IPS-18c (cell line): Measurements from ENCODE around the gene RS1.

Experiments used
- H3K4me3 ChIP-seq: 2 replicates; pipeline ENCODE4 v1.7.0; 2013; ENCODE audit warnings: low read depth, mild to moderate bottlenecking, low read length, moderate library complexity; ENCODE audit not compliant: insufficient read depth
- H3K9me3 ChIP-seq: one replicate; pipeline ENCODE4 v1.6.1; 2013; ENCODE audit warnings: mild to moderate bottlenecking, low read length, moderate library complexity; ENCODE audit not compliant: control insufficient read depth, insufficient read depth

RS1 gene

GRCh38 chrX:18676050-18676449, 4.1 kb upstream of the RS1 start:
- Histone ChIP-seq H3K4me3 (no peak overlapping the region), H3K9me3 (peaks cover 13% of the 10 kb centered on the region)

GRCh38 chrX:18674788-18675735, 3.2 kb upstream of the RS1 start:
- Histone ChIP-seq H3K4me3 (peak overlapping the region; percentile 63), H3K9me3 (peaks cover 14% of the 10 kb centered on the region)

- H3K4me3 ChIP-seq: peak overlapping the region; percentile 63; the same call in 1 of the 2 replicates
- peaks cover 12% of the 10 kb centered on the region for H3K9me3 ChIP-seq
Observed at GRCh38 chrX:18674417-18674787, 2.5 kb upstream of the RS1 start.

GRCh38 chrX:18668071-18668835, 3.7 kb downstream of the RS1 start:
- Histone ChIP-seq H3K9me3 (peaks cover 5% of the 10 kb centered on the region), H3K4me3 (no peak overlapping the region)

- peaks cover 2% of the 10 kb centered on the region for H3K9me3 ChIP-seq
- H3K4me3 ChIP-seq: no peak overlapping the region
Observed at GRCh38 chrX:18666614-18667013, 5.3 kb downstream of the RS1 start.

GRCh38 chrX:18664947-18665346, 7.0 kb downstream of the RS1 start:
- Histone ChIP-seq H3K9me3 (peaks cover 4% of the 10 kb centered on the region), H3K4me3 (no peak overlapping the region)

- peaks cover 4% of the 10 kb centered on the region for H3K9me3 ChIP-seq
- H3K4me3 ChIP-seq: no peak overlapping the region
Observed at GRCh38 chrX:18661273-18661672, 10.6 kb downstream of the RS1 start.

- H3K9me3 ChIP-seq: peaks cover 3% of the 10 kb centered on the region
- no peak overlapping the region for H3K4me3 ChIP-seq
Observed at GRCh38 chrX:18654875-18655836, 16.8 kb downstream of the RS1 start.

GRCh38 chrX:18652636-18653035, 19.3 kb downstream of the RS1 start:
- no peak overlapping the region for H3K4me3 ChIP-seq
- H3K9me3 ChIP-seq: peaks cover 3% of the 10 kb centered on the region

- Histone ChIP-seq H3K4me3 (0 out of 2 replicates have a peak overlapping the region, but pooled peaks have one; percentile 2), H3K9me3 (peaks cover 3% of the 10 kb centered on the region)
Observed at GRCh38 chrX:18650662-18651061, 21.2 kb downstream of the RS1 start.

GRCh38 chrX:18649498-18649951, 22.4 kb downstream of the RS1 start:
- H3K9me3 ChIP-seq: peaks cover 3% of the 10 kb centered on the region
- H3K4me3 ChIP-seq: no peak overlapping the region

GRCh38 chrX:18647621-18648020, 24.3 kb downstream of the RS1 start:
- no peak overlapping the region for H3K4me3 ChIP-seq
- H3K9me3 ChIP-seq: peaks cover 3% of the 10 kb centered on the region

GRCh38 chrX:18643853-18644252, 28.1 kb downstream of the RS1 start:
- Histone ChIP-seq H3K9me3 (peaks cover 3% of the 10 kb centered on the region), H3K4me3 (no peak overlapping the region)

- no peak overlapping the region for H3K4me3 ChIP-seq
Observed at GRCh38 chrX:18643243-18643642, 28.7 kb downstream of the RS1 start.

GRCh38 chrX:18640686-18641085, 31.2 kb downstream of the RS1 start:
- Histone ChIP-seq H3K4me3 (no peak overlapping the region), H3K9me3 (peaks cover 3% of the 10 kb centered on the region)

More at GRCh38 chrX:18643243-18643642, 28.7 kb downstream of the RS1 start:
- H3K9me3 ChIP-seq: peaks cover 3% of the 10 kb centered on the region

GRCh38 chrX:18639280-18639679, 32.6 kb downstream of the RS1 start:
- peaks cover 3% of the 10 kb centered on the region for H3K9me3 ChIP-seq

GRCh38 chrX:18638398-18638797, 33.5 kb downstream of the RS1 start:
- H3K9me3 ChIP-seq: peaks cover 3% of the 10 kb centered on the region
- no peak overlapping the region for H3K4me3 ChIP-seq

More at GRCh38 chrX:18639280-18639679, 32.6 kb downstream of the RS1 start:
- no peak overlapping the region for H3K4me3 ChIP-seq
